ENCODE data around the gene ZNF436. TPM values are rescaled to one million over a fixed set of nuclear protein-coding genes. Genes with fewer than 3 reads are reported as not detected.

ZNF436 gene
- total RNA-seq, 4 donors from 2014 or later, result 12.5 to 125 (median 12.9) TPM

GRCh38 chr1:23362218-23362713 is 7.4 kb downstream of the ZNF436 start:
- Histone ChIP-seq H3K27me3 (no peaks in the 10 kb centered on the region), H3K4me3 (no peak overlapping the region), H3K36me3 (peaks cover 13 to 71% (median 30%) of the 10 kb centered on the region in 4 donors), H3K27ac (no peak overlapping the region), H3K4me1 (peaks cover 0 to 12% (median 10%) of the 10 kb centered on the region in 4 donors), H3K9me3 (peaks cover 45 to 55% of the 10 kb centered on the region in 2 donors)
- TF ChIP-seq CTCF (IDR thresholded peaks at IDR 0.05) (no peak), EP300 (IDR thresholded peaks at IDR 0.05; ENCODE audit: low read depth) (no peak), POLR2A (IDR thresholded peaks at IDR 0.05) (no peak), POLR2AphosphoS5 (IDR thresholded peaks at IDR 0.05) (no peak)
- no peak for DNase-seq
- in situ Hi-C loops (cut with MboI; ENCODE audit: low pct_ligation_motif_present in 1 of 4, low pct_unique_long_range_greater_than_20kb in 1 of 4, low sequenced_read_pairs in 3 of 4) (no loop called here), intact Hi-C loops (cut with DNase I; ENCODE audit: low total_unique reads) (no loop called here)
- WGBS, 2 donors (ENCODE audit: low coverage in 1 of 2), result 91 to 98% methylated on average over 7 to 13 of the region's 13 CpGs

- Histone ChIP-seq H3K4me1 (no peaks in the 10 kb centered on the region), H3K9me3 (peaks cover 36 to 37% of the 10 kb centered on the region in 2 donors), H3K27ac (no peak overlapping the region), H3K4me3 (no peak overlapping the region), H3K27me3 (no peaks in the 10 kb centered on the region), H3K36me3 (peaks cover 13 to 40% (median 22%) of the 10 kb centered on the region in 4 donors)
- 92 to 95% methylated on average over 3 of the region's 3 CpGs for WGBS, 2 donors (ENCODE audit: low coverage in 1 of 2)
- TF ChIP-seq EP300 (IDR thresholded peaks at IDR 0.05; ENCODE audit: low read depth), result no peak
- TF ChIP-seq POLR2A (IDR thresholded peaks at IDR 0.05), result no peak
- no peak for TF ChIP-seq POLR2AphosphoS5 (IDR thresholded peaks at IDR 0.05)
- TF ChIP-seq CTCF (IDR thresholded peaks at IDR 0.05), result no peak
- DNase-seq, result no peak
- intact Hi-C loops (cut with DNase I; ENCODE audit: low total_unique reads) (no loop called here), in situ Hi-C loops (cut with MboI; ENCODE audit: low pct_ligation_motif_present in 1 of 4, low pct_unique_long_range_greater_than_20kb in 1 of 4, low sequenced_read_pairs in 3 of 4) (no loop called here)
Measured at GRCh38 chr1:23358310-23358875, 11.2 kb downstream of the ZNF436 start.

- Histone ChIP-seq H3K4me3 (no peak overlapping the region), H3K9me3 (peaks cover 26 to 27% of the 10 kb centered on the region in 2 donors), H3K27me3 (no peaks in the 10 kb centered on the region), H3K4me1 (no peaks in the 10 kb centered on the region), H3K27ac (no peak overlapping the region), H3K36me3 (peaks cover 6 to 29% (median 13%) of the 10 kb centered on the region in 4 donors)
- 57 to 76% methylated on average over 2 to 3 of the region's 3 CpGs for WGBS, 2 donors (ENCODE audit: low coverage in 1 of 2)
- no peak for DNase-seq
- TF ChIP-seq EP300 (IDR thresholded peaks at IDR 0.05; ENCODE audit: low read depth) (no peak), POLR2AphosphoS5 (IDR thresholded peaks at IDR 0.05) (no peak), POLR2A (IDR thresholded peaks at IDR 0.05) (no peak), CTCF (IDR thresholded peaks at IDR 0.05) (no peak)
- intact Hi-C loops (cut with DNase I; ENCODE audit: low total_unique reads), result no loop called here
- in situ Hi-C loops (cut with MboI; ENCODE audit: low pct_ligation_motif_present in 1 of 4, low pct_unique_long_range_greater_than_20kb in 1 of 4, low sequenced_read_pairs in 3 of 4), result no loop called here
Measured at GRCh38 chr1:23357138-23357908, 12.3 kb downstream of the ZNF436 start.

DNA sequence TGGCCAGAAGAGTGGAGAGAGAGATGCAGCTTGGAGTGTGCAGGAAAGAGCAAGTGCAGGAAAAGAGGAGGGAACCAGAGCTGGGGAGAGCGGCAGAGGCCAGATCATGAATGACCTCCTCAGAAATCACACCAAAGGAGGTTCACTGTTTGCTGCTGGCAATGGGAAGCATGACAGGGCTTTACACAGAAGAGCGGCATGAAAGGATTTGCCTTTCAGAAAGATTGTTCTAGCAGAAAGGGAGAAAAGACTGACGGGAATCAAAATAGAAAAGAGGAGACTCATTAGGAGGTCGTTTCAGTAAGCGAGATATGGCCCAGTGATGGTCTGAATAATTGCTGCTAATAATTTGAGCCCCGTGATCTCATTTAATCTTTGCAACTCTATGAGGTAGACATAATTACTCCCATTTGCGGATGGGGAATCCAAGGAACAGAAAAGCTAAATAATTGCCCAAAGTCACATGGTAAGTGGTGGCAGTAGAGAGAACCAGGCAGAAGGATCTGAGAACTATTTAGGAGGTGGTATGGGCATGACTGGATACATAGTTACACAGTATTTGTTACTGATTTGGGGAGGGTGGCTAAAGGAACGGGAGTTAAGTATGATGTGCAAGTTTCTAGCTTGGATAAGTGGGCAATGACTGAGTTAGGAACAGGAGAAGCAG is 13.0 kb downstream of the ZNF436 start:
- Histone ChIP-seq H3K4me1 (no peaks in the 10 kb centered on the region), H3K27me3 (no peaks in the 10 kb centered on the region), H3K9me3 (peaks cover 18 to 20% of the 10 kb centered on the region in 2 donors), H3K36me3 (peaks cover 3 to 22% (median 9%) of the 10 kb centered on the region in 4 donors), H3K27ac (no peak overlapping the region), H3K4me3 (no peak overlapping the region)
- no peak for TF ChIP-seq POLR2A (IDR thresholded peaks at IDR 0.05)
- TF ChIP-seq EP300 (IDR thresholded peaks at IDR 0.05; ENCODE audit: low read depth), result no peak
- TF ChIP-seq POLR2AphosphoS5 (IDR thresholded peaks at IDR 0.05), result no peak
- TF ChIP-seq CTCF (IDR thresholded peaks at IDR 0.05), result no peak
- in situ Hi-C loops (cut with MboI; ENCODE audit: low pct_ligation_motif_present in 1 of 4, low pct_unique_long_range_greater_than_20kb in 1 of 4, low sequenced_read_pairs in 3 of 4), result no loop called here
- intact Hi-C loops (cut with DNase I; ENCODE audit: low total_unique reads), result no loop called here
- 81 to 88% methylated on average over 6 to 8 of the region's 8 CpGs for WGBS, 2 donors (ENCODE audit: low coverage in 1 of 2)
- DNase-seq, result no peak

All from transverse colon (tissue), 4 donors.